HuH-7.5 (cell line): ENCODE results near the gene GPR176.

Experiments used
- DNase-seq: peaks from one replicate; pipeline ENCODE4 v3.0.0; 2011; ENCODE audit warnings: low spot score

GPR176 gene

GRCh38 chr15:39919748-39920509, at the start of gene GPR176:
TSS of gene GPR176 (minus strand) at chr15:39920266. CDS start at chr15:39920026, 240 bp downstream.
- peak; percentile 38 for DNase-seq

GRCh38 chr15:39969002-39969394, 48.9 kb upstream of the GPR176 start:
- DNase-seq = no peak

- no peak for DNase-seq
Measured at GRCh38 chr15:39968273-39969001, 48.4 kb upstream of the GPR176 start.

GRCh38 chr15:39966521-39966920, 46.5 kb upstream of the GPR176 start:
- no peak for DNase-seq

- no peak for DNase-seq
Measured at GRCh38 chr15:39963786-39964185, 43.7 kb upstream of the GPR176 start.

GRCh38 chr15:39961051-39961450, 41.0 kb upstream of the GPR176 start:
- no peak for DNase-seq

- DNase-seq = no peak
Measured at GRCh38 chr15:39960411-39960810, 40.3 kb upstream of the GPR176 start.

GRCh38 chr15:39959411-39959810, 39.3 kb upstream of the GPR176 start:
- DNase-seq = no peak

- no peak for DNase-seq
Measured at GRCh38 chr15:39957481-39957880, 37.4 kb upstream of the GPR176 start.

- DNase-seq = no peak
Measured at GRCh38 chr15:39953521-39953920, 33.5 kb upstream of the GPR176 start.

- no peak for DNase-seq
Measured at GRCh38 chr15:39951561-39951960, 31.5 kb upstream of the GPR176 start.

GRCh38 chr15:39948817-39949216, 28.8 kb upstream of the GPR176 start:
- no peak for DNase-seq

- no peak for DNase-seq
Measured at GRCh38 chr15:39947401-39948197, 27.5 kb upstream of the GPR176 start.

GRCh38 chr15:39946862-39947261, 26.8 kb upstream of the GPR176 start:
- DNase-seq = no peak

- no peak for DNase-seq
Measured at GRCh38 chr15:39944726-39945125, 24.7 kb upstream of the GPR176 start.

- DNase-seq = no peak
Measured at GRCh38 chr15:39942753-39943150, 22.7 kb upstream of the GPR176 start.

GRCh38 chr15:39942101-39942752, 22.2 kb upstream of the GPR176 start:
- no peak for DNase-seq

GRCh38 chr15:39939487-39940452, 19.7 kb upstream of the GPR176 start:
- no peak for DNase-seq

GRCh38 chr15:39937696-39938095, 17.6 kb upstream of the GPR176 start:
- DNase-seq = no peak

GRCh38 chr15:39936681-39937080, 16.6 kb upstream of the GPR176 start:
- DNase-seq = no peak

- DNase-seq = no peak
Measured at GRCh38 chr15:39936187-39936586, 16.1 kb upstream of the GPR176 start.
